HG02981 (cell line): ENCODE measurements around the gene ST7.
"Not testable (repeated sequence)": the region's sequence is repeated elsewhere in the genome, so short reads cannot be mapped to it uniquely, and the experiment has no call there.

Source experiments
- ATAC-seq: cut with Tn5 transposase; IDR thresholded peaks from one replicate; pipeline ENCODE4 v1.9.1; 2021; ENCODE audit warnings: mild to moderate bottlenecking, moderate library complexity; ENCODE audit not compliant: unreplicated experiment

ST7 gene

DNA sequence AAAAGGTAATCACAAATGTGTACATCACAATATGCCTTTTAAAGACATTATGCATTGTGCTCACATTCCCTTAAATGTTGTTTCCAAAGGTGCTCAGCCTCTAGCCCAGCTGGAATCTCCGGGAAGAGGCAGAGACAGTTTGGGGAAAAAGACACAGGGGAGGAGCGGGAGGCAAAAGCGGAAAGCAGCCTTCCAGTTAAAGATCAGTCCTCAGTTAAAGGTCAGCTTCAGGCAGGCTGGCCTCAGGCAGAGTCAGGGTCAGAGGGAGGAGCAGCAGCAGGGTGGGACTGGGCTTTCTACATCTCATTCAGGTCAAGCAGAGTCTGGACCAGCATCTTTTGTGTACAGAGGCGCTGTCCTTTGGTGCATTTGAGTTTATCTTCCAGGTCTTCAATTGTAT lies 18.6 kb downstream of the ST7 start:
- ATAC-seq: no peak

- not testable (repeated sequence) for ATAC-seq
Measured at GRCh38 chr7:116975024-116975423, 21.7 kb downstream of the ST7 start.

DNA sequence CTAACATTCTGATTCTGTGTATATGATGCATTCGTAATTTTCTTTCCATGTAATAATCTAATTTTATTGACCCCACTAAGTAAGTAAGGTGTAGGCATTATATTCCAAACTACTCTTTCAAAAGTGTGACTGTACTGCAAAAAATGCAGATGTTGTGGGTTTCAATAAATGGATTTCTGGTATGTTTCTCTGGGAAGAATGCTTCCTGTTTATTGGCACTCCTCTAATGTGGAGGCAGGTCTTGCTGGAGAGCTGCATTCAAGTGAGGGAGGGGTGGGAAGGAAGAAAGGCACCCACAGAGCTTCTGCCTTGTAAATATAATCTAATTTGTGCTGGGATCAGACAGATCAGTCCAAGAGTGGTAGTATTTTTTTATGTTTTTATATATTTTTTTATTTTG lies 23.9 kb downstream of the ST7 start:
- no peak for ATAC-seq

DNA sequence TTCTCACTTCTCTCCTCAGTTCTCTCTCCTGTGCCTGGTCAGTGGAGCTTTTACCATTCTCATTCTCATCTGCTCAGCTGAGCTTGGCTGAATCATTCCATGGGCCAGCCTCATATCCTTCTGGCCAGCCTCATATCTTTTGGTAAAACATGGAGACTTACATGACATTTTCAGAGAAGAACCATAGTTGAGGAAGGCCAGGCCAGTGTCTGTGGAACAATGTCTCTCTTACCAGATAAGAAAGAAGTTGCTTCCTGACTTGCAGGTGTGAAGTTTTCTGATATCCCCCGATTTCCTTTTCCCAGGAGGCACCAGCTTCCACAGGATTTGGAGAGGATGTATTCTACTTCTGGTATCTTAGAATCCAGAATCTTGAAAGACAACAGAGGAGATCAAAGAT lies 24.7 kb downstream of the ST7 start:
- no peak for ATAC-seq

DNA sequence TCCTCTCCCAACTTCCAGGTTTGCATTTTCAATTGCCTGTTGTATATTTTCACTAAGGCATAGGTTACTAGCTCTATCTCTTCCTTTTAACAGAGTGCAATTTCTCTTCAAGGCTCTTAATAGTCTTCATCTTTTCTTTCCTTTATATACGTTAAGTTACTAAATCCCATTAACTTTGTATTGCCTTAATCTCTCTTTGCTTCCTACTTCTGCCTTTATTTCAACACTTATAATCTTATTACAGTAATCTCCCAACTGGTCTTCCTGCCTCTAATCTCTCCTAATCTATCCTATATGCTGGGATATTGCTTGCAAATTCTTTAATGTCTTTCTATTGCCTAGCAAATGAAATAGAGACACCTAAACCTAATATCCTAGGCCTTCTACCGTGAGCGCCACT lies 26.1 kb downstream of the ST7 start:
- ATAC-seq: no peak

DNA sequence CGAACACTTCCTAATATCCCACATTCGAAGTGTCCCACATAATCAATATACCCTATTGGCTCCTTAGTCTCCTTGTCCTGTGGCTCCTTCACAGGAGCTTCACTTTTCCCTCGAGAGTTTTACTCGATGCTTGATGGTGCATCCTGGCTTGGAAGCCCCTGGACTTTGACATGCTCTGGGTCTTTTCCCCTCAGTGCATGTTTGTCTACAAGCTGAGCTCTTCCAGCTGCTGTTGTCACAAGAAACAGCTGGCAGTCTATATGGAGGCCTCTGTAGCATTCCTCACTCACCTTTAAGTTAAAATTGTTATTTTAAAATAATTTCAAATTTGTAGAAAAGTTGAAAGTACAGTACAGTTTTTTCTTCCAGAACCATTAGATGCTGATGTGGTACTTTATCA lies 27.1 kb downstream of the ST7 start:
- ATAC-seq: no peak

GRCh38 chr7:116981939-116982338 lies 28.6 kb downstream of the ST7 start:
- ATAC-seq: no peak

DNA sequence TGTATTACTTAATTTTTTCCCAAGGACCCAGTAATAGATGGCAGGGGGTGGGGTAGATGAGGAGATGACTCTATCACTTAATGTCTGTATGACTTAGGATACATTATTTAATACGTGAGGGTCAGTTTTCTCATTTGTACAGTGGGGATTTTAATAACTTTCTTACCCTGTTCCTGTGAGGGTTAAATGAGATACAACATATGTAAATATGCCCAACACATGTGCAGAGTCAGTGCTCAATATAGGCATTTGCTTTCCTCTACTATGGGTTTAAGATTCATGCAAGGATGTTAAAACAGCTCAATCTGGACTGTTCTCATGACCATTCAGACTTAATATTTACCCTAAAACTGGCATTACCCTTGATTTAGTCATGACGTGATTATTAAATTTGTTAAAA lies 31.2 kb downstream of the ST7 start:
- ATAC-seq: peak; percentile 10

DNA sequence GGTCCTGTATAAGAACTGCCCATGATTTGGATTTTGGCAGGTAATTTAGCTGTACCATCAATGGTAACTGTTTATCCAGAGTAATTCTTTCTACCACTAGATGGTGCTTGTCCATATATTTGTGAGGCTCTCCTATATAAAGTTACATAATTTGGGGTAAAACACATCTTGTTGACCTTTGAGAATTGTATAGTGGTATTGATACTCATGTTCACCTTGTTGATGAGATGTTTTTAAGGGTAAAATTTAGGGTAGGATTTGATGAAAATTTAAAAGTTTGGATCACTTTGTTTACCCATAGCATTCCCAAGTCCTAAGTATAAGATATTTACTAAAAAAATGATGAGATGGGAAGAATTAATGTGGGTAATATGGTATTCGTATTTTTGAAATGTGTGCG lies 31.6 kb downstream of the ST7 start:
- peak; percentile 68 for ATAC-seq

GRCh38 chr7:116985575-116985974 lies 32.3 kb downstream of the ST7 start:
- no peak for ATAC-seq

- no peak for ATAC-seq
Measured at GRCh38 chr7:116986611-116987565, 33.6 kb downstream of the ST7 start.

- ATAC-seq: no peak
Measured at GRCh38 chr7:116988363-116988989, 35.2 kb downstream of the ST7 start.

DNA sequence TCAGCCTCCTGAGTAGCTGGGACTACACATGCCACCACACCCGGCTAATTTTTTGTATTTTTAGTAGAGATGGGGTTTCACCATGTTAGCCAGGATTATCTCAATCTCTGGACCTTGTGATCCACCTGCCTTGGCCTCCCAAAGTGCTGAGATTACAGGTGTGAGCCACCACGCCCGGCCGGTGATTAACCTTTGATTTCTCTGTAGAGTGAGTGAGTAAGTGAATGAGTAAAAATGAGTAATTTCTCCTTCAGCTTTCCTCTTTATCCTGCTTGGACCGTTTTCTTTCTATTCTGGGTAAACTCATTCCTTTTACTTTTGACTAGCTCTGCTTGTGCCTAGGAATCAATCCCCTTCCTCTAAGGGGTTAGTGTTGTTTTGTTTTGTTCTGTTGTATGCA lies 36.8 kb downstream of the ST7 start:
- no peak for ATAC-seq

DNA sequence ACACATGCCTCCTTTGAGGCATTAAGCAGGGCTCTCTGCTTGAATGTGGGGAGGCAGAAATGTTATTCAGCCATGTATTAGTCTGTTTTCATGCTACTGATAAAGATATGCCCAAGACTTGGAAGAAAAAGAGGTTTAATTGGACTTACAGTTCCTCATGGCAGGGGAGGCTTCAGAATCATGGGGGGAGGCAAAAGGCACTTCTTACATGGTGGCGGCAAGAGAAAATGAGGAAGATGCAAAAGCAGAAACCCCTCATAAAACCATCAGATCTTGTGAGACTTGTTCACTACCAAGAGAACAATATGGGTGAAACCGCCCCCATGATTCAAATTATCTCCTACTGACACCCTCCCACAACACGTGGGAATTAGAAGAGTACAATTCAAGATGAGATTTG lies 37.9 kb downstream of the ST7 start:
- ATAC-seq: no peak

DNA sequence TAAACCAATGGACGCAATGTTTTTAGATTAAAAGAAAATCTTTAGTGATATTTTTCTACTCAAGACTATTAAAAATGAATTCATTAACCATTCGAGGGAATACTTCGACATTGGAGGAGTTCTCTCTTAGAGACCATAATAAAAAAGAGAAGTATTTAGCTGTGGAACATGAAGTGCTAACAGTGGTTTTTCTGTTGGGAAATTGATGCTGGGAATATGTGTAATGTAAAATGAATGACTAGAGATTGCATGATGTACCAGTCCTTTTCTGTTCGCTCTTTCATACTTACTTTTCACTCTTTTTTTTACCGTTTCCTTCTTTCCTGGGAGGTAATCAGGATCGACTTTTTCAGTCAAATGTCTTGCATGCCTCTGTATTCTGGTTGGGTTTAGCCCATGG lies 41.3 kb downstream of the ST7 start:
- no peak for ATAC-seq

GRCh38 chr7:116997972-116998371 lies 44.7 kb downstream of the ST7 start:
- ATAC-seq: no peak

DNA sequence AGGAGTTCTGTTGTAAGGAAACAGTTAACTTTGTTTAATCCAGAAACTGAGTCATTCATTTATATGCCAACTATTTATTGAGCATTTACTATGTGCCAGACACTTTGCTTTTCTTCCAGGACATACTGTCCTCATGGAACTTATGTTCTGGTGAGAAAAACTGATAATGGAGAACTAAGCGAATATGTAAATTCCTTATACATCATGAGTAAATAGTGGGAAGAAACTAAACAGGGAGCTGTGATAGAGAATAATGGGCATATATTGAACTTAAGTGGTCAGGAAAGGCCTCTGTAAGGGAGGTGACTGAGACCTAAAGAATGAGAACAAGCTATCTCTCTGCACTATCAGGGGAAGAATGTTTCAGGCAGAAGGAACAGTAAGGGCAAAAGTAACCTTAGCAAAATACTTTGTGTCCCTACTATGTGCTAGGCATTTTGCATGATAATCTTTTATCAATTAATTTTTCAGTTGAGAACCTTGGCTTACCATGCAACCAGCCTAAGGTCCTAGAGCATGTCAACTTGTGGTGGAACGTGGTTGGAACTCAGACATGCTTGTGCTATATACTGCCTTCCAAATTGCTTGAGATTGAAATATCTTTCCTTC lies 45.4 kb downstream of the ST7 start:
- no peak for ATAC-seq

- ATAC-seq: no peak
Measured at GRCh38 chr7:116999311-116999710, 46.0 kb downstream of the ST7 start.

DNA sequence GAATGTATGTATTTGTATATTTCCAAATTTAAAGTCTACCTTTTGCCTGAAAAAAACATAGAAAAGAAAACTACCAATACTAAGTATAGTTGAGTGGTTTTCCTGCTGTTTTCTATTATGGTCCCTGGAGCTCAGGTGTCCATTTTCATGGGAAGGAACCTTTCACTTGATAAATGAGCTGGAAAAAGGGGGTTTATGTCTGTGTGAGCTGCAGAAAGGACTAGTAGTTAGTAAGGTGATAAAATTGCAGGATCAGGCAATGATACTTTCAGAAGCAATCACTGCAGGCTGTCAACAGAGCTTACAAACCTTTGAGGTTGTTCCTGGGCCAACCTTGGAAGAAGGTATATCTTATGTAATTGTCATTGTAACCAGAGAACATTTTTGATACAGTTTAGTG lies 48.0 kb downstream of the ST7 start:
- no peak for ATAC-seq

DNA sequence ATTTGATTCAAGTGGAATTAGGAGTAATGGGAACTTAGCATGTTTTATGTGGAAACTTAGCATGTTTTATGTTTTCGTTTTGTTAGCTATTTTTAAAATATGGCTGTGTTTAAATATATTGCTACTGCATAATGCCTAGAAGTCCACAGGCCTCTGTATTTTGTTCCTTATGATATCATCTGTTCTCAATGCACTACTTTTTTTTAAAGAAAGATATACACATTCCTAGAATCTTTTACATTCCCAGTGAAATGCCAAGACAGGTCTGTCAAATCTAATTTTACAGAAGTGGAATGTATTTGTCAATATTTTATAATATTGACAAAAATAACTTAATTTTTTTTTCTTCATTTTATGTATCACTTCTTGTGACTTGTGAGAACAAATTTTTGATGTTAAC lies 51.6 kb downstream of the ST7 start:
- no peak for ATAC-seq

- no peak for ATAC-seq
Measured at GRCh38 chr7:117005449-117005848, 52.1 kb downstream of the ST7 start.
